Measurements from ENCODE around the gene MYBPHL.

MYBPHL gene

GRCh38 chr1:109262231-109263055, 44.4 kb downstream of the MYBPHL start:
- Histone ChIP-seq H3K4ac (ENCODE audit: low read depth in 1 of 2, low read length in 2 of 2) (no peak overlapping the region), H3K27me3 (ENCODE audit: control insufficient read depth in 1 of 2, insufficient read depth in 1 of 2, low read length in 2 of 2) (peaks cover 0 to 21% of the 10 kb centered on the region in 2 experiments), H3K23ac (ENCODE audit: low read length in 2 of 2) (no peak overlapping the region), H2BK12ac (ENCODE audit: low read length in 2 of 2) (no peak overlapping the region), H3K4me3 (ENCODE audit: insufficient read depth in 1 of 2, low read depth in 1 of 2, low read length in 2 of 2) (no peak overlapping the region), H2AFZ (ENCODE audit: low read depth, low read length) (no peak overlapping the region), H3K18ac (ENCODE audit: low read depth in 1 of 2, low read length in 2 of 2) (no peak overlapping the region), H3K27ac (ENCODE audit: low read length, poor library complexity, severe bottlenecking) (no peak overlapping the region), H2BK120ac (ENCODE audit: low read depth, low read length) (no peak overlapping the region), H2AK5ac (ENCODE audit: low read length, severe bottlenecking) (no peak overlapping the region), H3K79me1 (replicated peaks; ENCODE audit: low read length, poor library complexity, severe bottlenecking) (no peaks in the 10 kb centered on the region), H4K8ac (ENCODE audit: low read length) (no peak overlapping the region), H4K91ac (ENCODE audit: low read length) (no peak overlapping the region), H3K14ac (ENCODE audit: low read length in 2 of 2) (no peak overlapping the region), H3K9ac (ENCODE audit: low read length) (no peak overlapping the region), H3K4me2 (ENCODE audit: low read length, poor library complexity, severe bottlenecking) (no peak overlapping the region), H2BK5ac (ENCODE audit: low read depth, low read length, poor library complexity, severe bottlenecking) (no peak overlapping the region), H3K9me3 (ENCODE audit: control insufficient read depth, low read length) (no peaks in the 10 kb centered on the region), H2BK15ac (ENCODE audit: low read depth, poor library complexity, severe bottlenecking) (no peak overlapping the region), H3K36me3 (ENCODE audit: control insufficient read depth in 1 of 2, insufficient read depth in 2 of 2, low read depth in 1 of 2, low read length in 2 of 2) (peaks cover 0 to 63% of the 10 kb centered on the region in 2 experiments), H3K4me1 (ENCODE audit: control insufficient read depth, insufficient read depth, low read depth, low read length) (peaks cover 37% of the 10 kb centered on the region)
- WGBS: 92% methylated on average over 22 of the region's 22 CpGs
- DNase-seq: no peak

GRCh38 chr1:109261578-109261977, 45.2 kb downstream of the MYBPHL start:
- no peak overlapping the region for H2BK120ac ChIP-seq (ENCODE audit: low read depth, low read length)
- 97% methylated on average over 6 of the region's 6 CpGs for WGBS

GRCh38 chr1:109261006-109261405, 45.8 kb downstream of the MYBPHL start:
- Histone ChIP-seq H3K9me3 (ENCODE audit: control insufficient read depth, low read length) (no peaks in the 10 kb centered on the region), H3K23ac (ENCODE audit: low read length in 2 of 2) (no peak overlapping the region), H3K14ac (ENCODE audit: low read length in 2 of 2) (no peak overlapping the region), H4K91ac (ENCODE audit: low read length) (no peak overlapping the region), H3K4me2 (ENCODE audit: low read length, poor library complexity, severe bottlenecking) (no peak overlapping the region), H3K9ac (ENCODE audit: low read length) (no peak overlapping the region), H3K4ac (ENCODE audit: low read depth in 1 of 2, low read length in 2 of 2) (no peak overlapping the region), H2BK120ac (ENCODE audit: low read depth, low read length) (no peak overlapping the region), H3K18ac (ENCODE audit: low read depth in 1 of 2, low read length in 2 of 2) (no peak overlapping the region), H2AK5ac (ENCODE audit: low read length, severe bottlenecking) (no peak overlapping the region), H2BK12ac (ENCODE audit: low read length in 2 of 2) (no peak overlapping the region), H2BK15ac (ENCODE audit: low read depth, poor library complexity, severe bottlenecking) (no peak overlapping the region), H2BK5ac (ENCODE audit: low read depth, low read length, poor library complexity, severe bottlenecking) (no peak overlapping the region), H3K36me3 (ENCODE audit: control insufficient read depth in 1 of 2, insufficient read depth in 2 of 2, low read depth in 1 of 2, low read length in 2 of 2) (peaks cover 0 to 59% of the 10 kb centered on the region in 2 experiments), H2AFZ (ENCODE audit: low read depth, low read length) (no peak overlapping the region), H4K8ac (ENCODE audit: low read length) (no peak overlapping the region), H3K27me3 (ENCODE audit: control insufficient read depth in 1 of 2, insufficient read depth in 1 of 2, low read length in 2 of 2) (peaks cover 0 to 25% of the 10 kb centered on the region in 2 experiments), H3K27ac (ENCODE audit: low read length, poor library complexity, severe bottlenecking) (no peak overlapping the region), H3K4me3 (ENCODE audit: insufficient read depth in 1 of 2, low read depth in 1 of 2, low read length in 2 of 2) (no peak overlapping the region), H3K4me1 (ENCODE audit: control insufficient read depth, insufficient read depth, low read depth, low read length) (peaks cover 35% of the 10 kb centered on the region), H3K79me1 (replicated peaks; ENCODE audit: low read length, poor library complexity, severe bottlenecking) (no peaks in the 10 kb centered on the region)
- no peak for DNase-seq
- 91% methylated on average over 16 of the region's 16 CpGs for WGBS

More at GRCh38 chr1:109261578-109261977, 45.2 kb downstream of the MYBPHL start:
- peak overlapping the region; percentile 61 for H2BK15ac ChIP-seq (ENCODE audit: low read depth, poor library complexity, severe bottlenecking)
- no peak overlapping the region for H3K18ac ChIP-seq (ENCODE audit: low read depth in 1 of 2, low read length in 2 of 2)
- peaks cover 35% of the 10 kb centered on the region for H3K4me1 ChIP-seq (ENCODE audit: control insufficient read depth, insufficient read depth, low read depth, low read length)
- H3K23ac ChIP-seq (ENCODE audit: low read length in 2 of 2): no peak overlapping the region
- H3K4me3 ChIP-seq (ENCODE audit: insufficient read depth in 1 of 2, low read depth in 1 of 2, low read length in 2 of 2): no peak overlapping the region
- H2AFZ ChIP-seq (ENCODE audit: low read depth, low read length): no peak overlapping the region
- no peak overlapping the region for H4K8ac ChIP-seq (ENCODE audit: low read length)
- H2BK5ac ChIP-seq (ENCODE audit: low read depth, low read length, poor library complexity, severe bottlenecking): no peak overlapping the region
- H3K14ac ChIP-seq (ENCODE audit: low read length in 2 of 2): no peak overlapping the region
- no peak overlapping the region for H2AK5ac ChIP-seq (ENCODE audit: low read length, severe bottlenecking)
- H3K9me3 ChIP-seq (ENCODE audit: control insufficient read depth, low read length): no peaks in the 10 kb centered on the region
- H3K27me3 ChIP-seq (ENCODE audit: control insufficient read depth in 1 of 2, insufficient read depth in 1 of 2, low read length in 2 of 2): peaks cover 0 to 21% of the 10 kb centered on the region in 2 experiments
- no peak overlapping the region for H3K27ac ChIP-seq (ENCODE audit: low read length, poor library complexity, severe bottlenecking)
- no peak overlapping the region for H3K4ac ChIP-seq (ENCODE audit: low read depth in 1 of 2, low read length in 2 of 2)
- no peak for DNase-seq
- H3K36me3 ChIP-seq (ENCODE audit: control insufficient read depth in 1 of 2, insufficient read depth in 2 of 2, low read depth in 1 of 2, low read length in 2 of 2): peaks cover 0 to 60% of the 10 kb centered on the region in 2 experiments
- H3K79me1 ChIP-seq (replicated peaks; ENCODE audit: low read length, poor library complexity, severe bottlenecking): no peaks in the 10 kb centered on the region
- H4K91ac ChIP-seq (ENCODE audit: low read length): no peak overlapping the region
- no peak overlapping the region for H2BK12ac ChIP-seq (ENCODE audit: low read length in 2 of 2)
- H3K4me2 ChIP-seq (ENCODE audit: low read length, poor library complexity, severe bottlenecking): no peak overlapping the region
- H3K9ac ChIP-seq (ENCODE audit: low read length): no peak overlapping the region

GRCh38 chr1:109259674-109260557, 46.9 kb downstream of the MYBPHL start:
- H2AFZ ChIP-seq (ENCODE audit: low read depth, low read length): no peak overlapping the region
- H3K9me3 ChIP-seq (ENCODE audit: control insufficient read depth, low read length): no peaks in the 10 kb centered on the region
- WGBS: 77% methylated on average over 5 of the region's 7 CpGs
- no peak for DNase-seq
- peaks cover 43% of the 10 kb centered on the region for H3K4me1 ChIP-seq (ENCODE audit: control insufficient read depth, insufficient read depth, low read depth, low read length)
- no peak overlapping the region for H2BK120ac ChIP-seq (ENCODE audit: low read depth, low read length)
- H2BK12ac ChIP-seq (ENCODE audit: low read length in 2 of 2): no peak overlapping the region
- no peak overlapping the region for H3K23ac ChIP-seq (ENCODE audit: low read length in 2 of 2)
- H4K8ac ChIP-seq (ENCODE audit: low read length): no peak overlapping the region
- no peak overlapping the region for H3K4me2 ChIP-seq (ENCODE audit: low read length, poor library complexity, severe bottlenecking)
- peaks cover 3% of the 10 kb centered on the region for H3K79me1 ChIP-seq (replicated peaks; ENCODE audit: low read length, poor library complexity, severe bottlenecking)
- H3K36me3 ChIP-seq (ENCODE audit: control insufficient read depth in 1 of 2, insufficient read depth in 2 of 2, low read depth in 1 of 2, low read length in 2 of 2): peaks cover 0 to 53% of the 10 kb centered on the region in 2 experiments
- H4K91ac ChIP-seq (ENCODE audit: low read length): no peak overlapping the region
- no peak overlapping the region for H3K18ac ChIP-seq (ENCODE audit: low read depth in 1 of 2, low read length in 2 of 2)
- H3K9ac ChIP-seq (ENCODE audit: low read length): no peak overlapping the region
- H3K4ac ChIP-seq (ENCODE audit: low read depth in 1 of 2, low read length in 2 of 2): no peak overlapping the region
- H3K4me3 ChIP-seq (ENCODE audit: insufficient read depth in 1 of 2, low read depth in 1 of 2, low read length in 2 of 2): no peak overlapping the region
- no peak overlapping the region for H3K14ac ChIP-seq (ENCODE audit: low read length in 2 of 2)
- H2BK5ac ChIP-seq (ENCODE audit: low read depth, low read length, poor library complexity, severe bottlenecking): no peak overlapping the region
- H2AK5ac ChIP-seq (ENCODE audit: low read length, severe bottlenecking): no peak overlapping the region
- H3K27me3 ChIP-seq (ENCODE audit: control insufficient read depth in 1 of 2, insufficient read depth in 1 of 2, low read length in 2 of 2): peaks cover 0 to 32% of the 10 kb centered on the region in 2 experiments
- no peak overlapping the region for H3K27ac ChIP-seq (ENCODE audit: low read length, poor library complexity, severe bottlenecking)
- H2BK15ac ChIP-seq (ENCODE audit: low read depth, poor library complexity, severe bottlenecking): no peak overlapping the region

Measured in mesenchymal stem cell (in vitro differentiated cells and primary cell).